ENCODE measurements around the gene OR7A17. TPM values are rescaled to one million over a fixed set of nuclear protein-coding genes. Genes with fewer than 3 reads are reported as not detected.
A peak's percentile ranks its signal among the peaks of the same experiment; 100 is the strongest.

Gene OR7A17
- total RNA-seq (2013) = not detected
- polyA plus RNA-seq (not detected), polyA minus RNA-seq (not detected in 2 replicates), total RNA-seq (0 to 1.5 (median 0) reads per million in 11 experiments)

DNA sequence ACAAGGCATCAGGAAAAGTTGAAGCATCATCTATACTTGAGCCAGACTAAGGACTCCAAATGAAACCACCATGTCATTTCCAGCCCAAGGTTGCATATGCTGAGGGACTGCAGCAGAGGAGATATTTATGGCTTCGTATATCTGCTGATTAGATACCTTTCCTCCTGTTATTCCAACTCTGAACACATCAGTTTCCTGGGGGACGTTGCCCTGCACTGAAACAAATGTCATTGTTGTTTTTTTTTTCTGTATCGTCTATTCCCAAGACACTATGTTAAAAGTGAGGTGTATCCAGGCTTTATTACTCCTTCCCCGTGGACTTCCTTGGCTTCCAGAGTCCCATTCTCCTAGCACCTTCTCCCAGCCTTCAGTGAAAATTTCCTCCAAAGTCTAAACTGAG, at the start of gene OR7A17:
Gene OR7A17, minus strand, starts transcription at position 101 of the 400 bp plus-strand sequence. CDS start 4,777 bp downstream, outside the sequence.
- Histone ChIP-seq H3K27me3 (ENCODE audit: control insufficient read depth in 2 of 2, insufficient read depth in 2 of 2, low read length in 2 of 2) (no peaks in the 10 kb centered on the region), H3K4me3 (replicated peaks in 1 of 3; ENCODE audit: low read depth in 2 of 3, low read length in 3 of 3) (no peak within 1 kb of the TSS), H2AFZ (ENCODE audit: insufficient read depth, low read depth, low read length, poor library complexity, severe bottlenecking) (no peak within 1 kb of the TSS), H3K27ac (ENCODE audit: low read depth in 1 of 2, low read length in 2 of 2) (no peak within 1 kb of the TSS), H3K4me2 (replicated peaks; ENCODE audit: extremely low read depth, low read length, poor library complexity, severe bottlenecking) (no peak within 1 kb of the TSS), H3K9me3 (replicated peaks in 1 of 2; ENCODE audit: control insufficient read depth in 1 of 2, insufficient read depth in 1 of 2, low read length in 2 of 2) (no peaks in the 10 kb centered on the region), H3K9ac (ENCODE audit: insufficient read depth, low read length, poor library complexity, severe bottlenecking) (no peak within 1 kb of the TSS), H3K79me2 (ENCODE audit: insufficient read depth, low read length) (no peaks in the 10 kb centered on the region), H3K36me3 (replicated peaks in 1 of 2; ENCODE audit: control insufficient read depth in 1 of 2, insufficient read depth in 2 of 2, low read length in 2 of 2) (no peaks in the 10 kb centered on the region), H3K4me1 (ENCODE audit: control insufficient read depth in 1 of 2, insufficient read depth in 2 of 2, low read length in 2 of 2) (peaks cover 5 to 6% of the 10 kb centered on the region in 2 donors), H4K20me1 (ENCODE audit: insufficient read depth, low read length) (no peaks in the 10 kb centered on the region)
- TF ChIP-seq, protein P1, sequence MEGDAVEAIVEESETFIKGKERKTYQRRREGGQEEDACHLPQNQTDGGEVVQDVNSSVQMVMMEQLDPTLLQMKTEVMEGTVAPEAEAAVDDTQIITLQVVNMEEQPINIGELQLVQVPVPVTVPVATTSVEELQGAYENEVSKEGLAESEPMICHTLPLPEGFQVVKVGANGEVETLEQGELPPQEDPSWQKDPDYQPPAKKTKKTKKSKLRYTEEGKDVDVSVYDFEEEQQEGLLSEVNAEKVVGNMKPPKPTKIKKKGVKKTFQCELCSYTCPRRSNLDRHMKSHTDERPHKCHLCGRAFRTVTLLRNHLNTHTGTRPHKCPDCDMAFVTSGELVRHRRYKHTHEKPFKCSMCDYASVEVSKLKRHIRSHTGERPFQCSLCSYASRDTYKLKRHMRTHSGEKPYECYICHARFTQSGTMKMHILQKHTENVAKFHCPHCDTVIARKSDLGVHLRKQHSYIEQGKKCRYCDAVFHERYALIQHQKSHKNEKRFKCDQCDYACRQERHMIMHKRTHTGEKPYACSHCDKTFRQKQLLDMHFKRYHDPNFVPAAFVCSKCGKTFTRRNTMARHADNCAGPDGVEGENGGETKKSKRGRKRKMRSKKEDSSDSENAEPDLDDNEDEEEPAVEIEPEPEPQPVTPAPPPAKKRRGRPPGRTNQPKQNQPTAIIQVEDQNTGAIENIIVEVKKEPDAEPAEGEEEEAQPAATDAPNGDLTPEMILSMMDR (IDR thresholded peaks at IDR 0.05) = no peak
- 71% methylated on average over 1 of the region's 4 CpGs for WGBS (ENCODE audit: insufficient coverage)
- peak within 1 kb of the TSS in 1 of 7 donors; percentile 43 for H3K27ac Mint-ChIP-seq
- peak within 1 kb of the TSS in 1 of 2 donors; percentile 5 for H3K4me3 Mint-ChIP-seq
- H3K9me3 Mint-ChIP-seq = peaks cover 0 to 3% (median 0%) of the 10 kb centered on the region in 7 donors
- peaks cover 17% of the 10 kb centered on the region for H3K4me1 Mint-ChIP-seq
- no peak for DNase-seq
- peaks cover 5 to 9% (median 8%) of the 10 kb centered on the region in 3 donors for H3K27me3 Mint-ChIP-seq (ENCODE audit: low read depth in 3 of 3)
- no peaks in the 10 kb centered on the region for H3K36me3 Mint-ChIP-seq
- intact Hi-C loops (cut with micrococcal nuclease) = no loop called here

DNA sequence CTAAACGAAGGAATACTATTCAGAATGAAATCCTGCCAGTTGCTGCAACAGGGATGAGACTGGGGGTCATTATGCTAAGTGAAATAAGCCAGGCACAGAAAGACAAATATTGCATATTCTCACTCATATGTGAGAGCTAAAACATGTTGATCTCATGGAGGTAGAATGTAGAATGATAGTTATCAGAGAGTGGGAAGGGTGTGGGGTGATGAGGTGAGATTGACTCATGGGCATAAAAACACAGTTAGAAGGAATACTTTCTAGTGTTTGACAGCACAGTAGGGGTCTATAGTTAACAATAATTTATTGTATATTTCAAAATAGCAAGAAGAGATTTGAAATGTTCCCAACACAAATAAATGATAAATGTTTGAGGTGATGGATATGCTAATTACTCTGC, 47.6 kb upstream of the OR7A17 start:
- no peaks in the 10 kb centered on the region for H3K9me3 ChIP-seq (replicated peaks in 1 of 2; ENCODE audit: control insufficient read depth in 1 of 2, insufficient read depth in 1 of 2, low read length in 2 of 2)
- no peaks in the 10 kb centered on the region for H4K20me1 ChIP-seq (ENCODE audit: insufficient read depth, low read length)
- H2AFZ ChIP-seq (ENCODE audit: insufficient read depth, low read depth, low read length, poor library complexity, severe bottlenecking) = no peak overlapping the region
- H3K36me3 ChIP-seq (replicated peaks in 1 of 2; ENCODE audit: control insufficient read depth in 1 of 2, insufficient read depth in 2 of 2, low read length in 2 of 2) = no peaks in the 10 kb centered on the region
- no peak overlapping the region for H3K4me3 ChIP-seq (replicated peaks in 1 of 3; ENCODE audit: low read depth in 2 of 3, low read length in 3 of 3)
- TF ChIP-seq, protein P1 (IDR thresholded peaks at IDR 0.05) = no peak
- intact Hi-C loops (cut with micrococcal nuclease) = no loop called here
- H3K27me3 Mint-ChIP-seq (ENCODE audit: low read depth in 3 of 3) = peaks cover 3 to 9% (median 4%) of the 10 kb centered on the region in 3 donors
- no peak for DNase-seq
- H3K9ac ChIP-seq (ENCODE audit: insufficient read depth, low read length, poor library complexity, severe bottlenecking) = no peak overlapping the region
- no peak overlapping the region for H3K27ac ChIP-seq (ENCODE audit: low read depth in 1 of 2, low read length in 2 of 2)
- H3K27me3 ChIP-seq (ENCODE audit: control insufficient read depth in 2 of 2, insufficient read depth in 2 of 2, low read length in 2 of 2) = no peaks in the 10 kb centered on the region
- H3K4me1 Mint-ChIP-seq = no peaks in the 10 kb centered on the region
- H3K36me3 Mint-ChIP-seq = no peaks in the 10 kb centered on the region
- H3K9me3 Mint-ChIP-seq = peaks cover 0 to 6% (median 4%) of the 10 kb centered on the region in 7 donors
- H3K4me1 ChIP-seq (ENCODE audit: control insufficient read depth in 1 of 2, insufficient read depth in 2 of 2, low read length in 2 of 2) = no peaks in the 10 kb centered on the region
- H3K79me2 ChIP-seq (ENCODE audit: insufficient read depth, low read length) = no peaks in the 10 kb centered on the region
- H3K4me2 ChIP-seq (replicated peaks; ENCODE audit: extremely low read depth, low read length, poor library complexity, severe bottlenecking) = no peak overlapping the region
- H3K4me3 Mint-ChIP-seq = no peak overlapping the region
- WGBS (ENCODE audit: insufficient coverage) = 100% methylated on average over 1 of the region's 1 CpG
- no peak overlapping the region for H3K27ac Mint-ChIP-seq
